BE2C (cell line): Measurements from ENCODE around the gene C11orf21. TPM values are rescaled to one million over a fixed set of nuclear protein-coding genes. Genes with fewer than 3 reads are reported as not detected.

ENCODE experiments used
- DNase-seq: peaks from one replicate; pipeline ENCODE4 v3.0.0-alpha.2; 2020
- H3K27me3 ChIP-seq: fragments of 250-450 bp; sonication (Bioruptor Pico); 2 replicates; pipeline ENCODE4 v1.5.1; 2020; ENCODE audit warnings: mild to moderate bottlenecking
- H3K36me3 ChIP-seq: fragments of 250-450 bp; sonication (Bioruptor Pico); 2 replicates; pipeline ENCODE4 v1.5.1; 2020; ENCODE audit warnings: mild to moderate bottlenecking
- H3K4me1 ChIP-seq: fragments of 250-450 bp; sonication (Bioruptor Pico); 2 replicates; pipeline ENCODE4 v1.5.1; 2020
- H3K4me3 ChIP-seq: 2 replicates; pipeline ENCODE4 v1.5.1; 2011; ENCODE audit warnings: low read depth, low read length
- H3K9me3 ChIP-seq: fragments of 250-450 bp; sonication (Bioruptor Pico); 2 replicates; pipeline ENCODE4 v1.5.1; 2020
- polyA plus RNA-seq: library from polyadenylated mRNA; unstranded; fragments of >200 nt; gene quantifications from one replicate; pipeline ENCODE4 v1.2.1, GENCODE V29; 2012; ENCODE audit warnings: low read depth, missing spikeins; ENCODE audit not compliant: insufficient read length, insufficient read depth
- TF ChIP-seq, protein P1 (sequence below): IDR thresholded peaks from 2 replicates; pipeline ENCODE4 v1.5.1; 2012; ENCODE audit warnings: mild to moderate bottlenecking, low read depth, low read length

The C11orf21 gene
- not detected for polyA plus RNA-seq

DNA sequence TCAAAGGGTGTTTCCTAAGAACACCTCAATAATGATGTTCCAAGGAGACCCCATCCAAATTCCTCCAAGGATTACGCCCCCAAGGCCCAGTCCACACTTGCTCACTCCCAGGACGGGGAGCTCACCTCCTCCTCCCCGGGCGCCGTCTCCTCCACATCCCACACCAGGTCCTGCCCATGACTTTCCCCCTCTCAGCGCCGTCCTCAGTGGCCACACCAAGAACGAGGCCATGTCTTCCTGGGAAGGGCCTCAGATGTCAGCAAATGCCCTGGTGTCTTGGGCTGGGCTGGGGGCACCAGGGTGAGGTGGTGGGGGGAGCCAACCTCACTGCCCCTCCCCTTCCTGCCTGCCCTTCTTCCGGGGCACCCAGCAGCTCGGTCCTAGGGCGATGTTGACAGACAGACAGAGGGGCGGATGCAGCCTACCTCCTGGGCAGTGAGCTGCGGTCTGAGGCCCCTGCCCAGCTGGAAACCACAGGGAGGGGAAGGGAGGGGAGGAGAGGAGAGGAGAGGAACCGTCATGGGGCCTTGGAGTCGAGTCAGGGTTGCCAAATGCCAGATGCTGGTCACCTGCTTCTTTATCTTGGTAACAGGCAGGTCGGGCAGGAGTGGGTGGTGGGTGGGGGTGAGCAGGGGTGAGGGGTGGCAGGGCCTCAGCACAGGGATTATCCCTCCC lies at the start of gene C11orf21, which contains the start of gene TSPAN32:
TSS of gene C11orf21 (minus strand) at position 288 of the 675 bp plus-strand sequence. CDS start at position 178, 110 bp downstream.
TSS of gene TSPAN32 (plus strand) at position 383 of the 675 bp plus-strand sequence. CDS start at position 520, 137 bp downstream.
- Histone ChIP-seq H3K9me3 (no peaks in the 10 kb centered on the region), H3K4me1 (peaks cover 4% of the 10 kb centered on the region; the same call in 1 of the 2 replicates), H3K27me3 (no peaks in the 10 kb centered on the region), H3K4me3 (no peak within 1 kb of the TSS), H3K36me3 (no peaks in the 10 kb centered on the region)
- TF ChIP-seq, protein P1, sequence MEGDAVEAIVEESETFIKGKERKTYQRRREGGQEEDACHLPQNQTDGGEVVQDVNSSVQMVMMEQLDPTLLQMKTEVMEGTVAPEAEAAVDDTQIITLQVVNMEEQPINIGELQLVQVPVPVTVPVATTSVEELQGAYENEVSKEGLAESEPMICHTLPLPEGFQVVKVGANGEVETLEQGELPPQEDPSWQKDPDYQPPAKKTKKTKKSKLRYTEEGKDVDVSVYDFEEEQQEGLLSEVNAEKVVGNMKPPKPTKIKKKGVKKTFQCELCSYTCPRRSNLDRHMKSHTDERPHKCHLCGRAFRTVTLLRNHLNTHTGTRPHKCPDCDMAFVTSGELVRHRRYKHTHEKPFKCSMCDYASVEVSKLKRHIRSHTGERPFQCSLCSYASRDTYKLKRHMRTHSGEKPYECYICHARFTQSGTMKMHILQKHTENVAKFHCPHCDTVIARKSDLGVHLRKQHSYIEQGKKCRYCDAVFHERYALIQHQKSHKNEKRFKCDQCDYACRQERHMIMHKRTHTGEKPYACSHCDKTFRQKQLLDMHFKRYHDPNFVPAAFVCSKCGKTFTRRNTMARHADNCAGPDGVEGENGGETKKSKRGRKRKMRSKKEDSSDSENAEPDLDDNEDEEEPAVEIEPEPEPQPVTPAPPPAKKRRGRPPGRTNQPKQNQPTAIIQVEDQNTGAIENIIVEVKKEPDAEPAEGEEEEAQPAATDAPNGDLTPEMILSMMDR: no peak
- DNase-seq: no peak

DNA sequence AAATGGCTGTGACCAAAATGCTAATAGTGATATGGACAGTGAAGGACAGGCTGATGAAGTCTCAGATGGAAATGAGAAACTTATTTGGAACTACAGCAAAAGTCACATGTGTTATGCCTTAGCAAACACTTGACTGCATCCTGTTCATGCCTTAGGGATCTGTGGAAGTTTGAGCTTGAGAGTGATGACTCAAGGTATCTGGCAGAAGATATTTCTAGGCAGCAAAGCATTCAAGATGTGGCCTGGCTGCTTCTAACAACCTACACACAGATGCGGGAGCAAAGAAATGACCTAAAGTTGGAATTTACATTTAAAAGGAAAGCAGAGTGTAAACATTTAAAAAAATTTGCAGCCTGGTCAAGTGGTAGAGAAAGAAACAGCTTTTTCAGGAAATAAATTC lies 47.3 kb upstream of the C11orf21 start:
- Histone ChIP-seq H3K9me3 (no peaks in the 10 kb centered on the region), H3K4me3 (no peak overlapping the region), H3K4me1 (no peaks in the 10 kb centered on the region), H3K27me3 (no peaks in the 10 kb centered on the region), H3K36me3 (no peaks in the 10 kb centered on the region)
- TF ChIP-seq, protein P1: no peak
- DNase-seq: no peak

DNA sequence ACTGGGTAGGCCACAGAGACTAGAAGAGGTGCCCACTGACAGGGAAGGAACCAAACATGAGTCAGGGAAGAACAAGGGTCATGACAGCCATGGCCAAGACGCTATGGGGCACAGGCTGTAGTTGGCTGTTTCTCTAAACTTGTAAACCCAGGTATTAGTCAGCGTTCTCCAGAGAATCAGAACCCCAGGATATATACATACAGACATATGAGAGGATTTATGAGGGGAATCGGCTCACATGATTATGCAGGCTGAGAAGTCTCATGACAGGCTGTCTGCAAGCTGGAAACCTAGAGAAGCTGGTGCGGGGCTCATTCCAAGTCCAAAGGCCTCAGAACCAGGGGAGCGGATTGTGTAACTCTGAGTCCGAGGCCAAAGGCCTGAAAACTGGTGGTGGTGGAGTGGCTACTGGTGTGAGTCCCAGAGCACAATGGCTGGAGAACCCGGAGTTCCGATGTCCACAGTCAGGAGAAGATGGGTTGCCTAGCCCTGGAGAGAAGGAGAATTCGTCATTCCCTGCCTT lies 45.7 kb upstream of the C11orf21 start:
- Histone ChIP-seq H3K4me3 (no peak overlapping the region), H3K9me3 (no peaks in the 10 kb centered on the region)

DNA sequence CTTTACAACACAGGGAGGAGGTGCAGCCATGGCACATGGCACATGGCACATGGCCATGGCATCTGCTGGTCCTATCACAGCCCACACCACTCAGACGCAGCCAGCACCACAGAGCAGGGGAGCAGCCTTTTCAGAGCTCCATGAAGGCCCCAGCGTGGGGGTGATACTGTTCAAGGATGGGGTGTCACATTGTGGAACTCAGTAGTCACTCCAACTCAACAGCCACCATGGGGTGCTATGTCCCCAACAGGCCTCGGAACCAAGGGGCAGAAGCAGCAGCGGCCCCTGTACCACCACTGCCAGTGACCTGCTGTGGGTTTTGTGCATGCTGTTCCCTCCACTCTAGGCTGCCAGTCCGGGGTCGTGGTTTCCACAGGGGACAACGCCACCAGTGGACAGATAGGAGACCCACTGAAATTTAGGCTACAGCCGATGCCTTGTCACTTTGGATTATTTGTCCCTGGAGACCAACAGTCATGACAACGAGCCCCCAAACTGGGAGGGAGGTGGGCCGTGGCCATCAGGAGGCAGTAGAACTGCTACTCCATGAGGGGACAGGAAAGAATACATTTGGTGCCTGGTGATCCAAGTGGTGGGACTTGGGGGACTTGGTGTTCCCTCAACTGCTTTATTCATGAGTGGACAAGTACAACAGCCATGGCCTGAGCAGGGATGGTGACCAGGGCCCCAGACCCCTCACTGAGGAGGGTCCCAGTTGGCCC lies 45.0 kb upstream of the C11orf21 start:
- H3K36me3 ChIP-seq: no peaks in the 10 kb centered on the region
- TF ChIP-seq, protein P1: no peak
- no peaks in the 10 kb centered on the region for H3K9me3 ChIP-seq
- no peaks in the 10 kb centered on the region for H3K4me1 ChIP-seq
- no peak overlapping the region for H3K4me3 ChIP-seq
- DNase-seq: no peak
- H3K27me3 ChIP-seq: no peaks in the 10 kb centered on the region

More for the DNA sequence above, 45.7 kb upstream of the C11orf21 start:
- Histone ChIP-seq H3K36me3 (no peaks in the 10 kb centered on the region), H3K27me3 (no peaks in the 10 kb centered on the region), H3K4me1 (no peaks in the 10 kb centered on the region)
- TF ChIP-seq, protein P1: no peak
- no peak for DNase-seq

DNA sequence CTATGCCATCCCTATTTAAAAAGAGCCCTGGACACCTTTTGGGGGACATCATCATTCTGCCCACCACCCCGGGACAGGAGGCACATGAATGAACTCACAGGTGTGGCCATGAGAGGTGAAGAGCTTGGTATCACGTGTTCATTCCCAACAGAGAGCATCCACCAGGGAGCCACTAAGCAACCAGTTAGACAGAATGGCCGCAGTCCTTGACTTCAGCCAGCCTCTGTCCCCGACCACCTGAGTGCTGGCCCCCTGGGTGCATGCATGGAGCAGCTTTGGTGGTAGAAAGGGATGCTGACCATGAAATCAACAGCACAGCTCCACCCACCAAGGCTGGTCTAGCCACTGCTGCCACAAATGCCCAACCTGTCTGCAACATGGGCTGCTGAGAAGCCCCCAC lies 44.3 kb upstream of the C11orf21 start:
- no peaks in the 10 kb centered on the region for H3K9me3 ChIP-seq
- no peak overlapping the region for H3K4me3 ChIP-seq
- H3K36me3 ChIP-seq: no peaks in the 10 kb centered on the region
- H3K27me3 ChIP-seq: no peaks in the 10 kb centered on the region
- DNase-seq: no peak
- H3K4me1 ChIP-seq: no peaks in the 10 kb centered on the region
- TF ChIP-seq, protein P1: no peak
